Posterior vena cava (tissue), 2 donors: ENCODE data around the gene FKBP4. TPM values are rescaled to one million over a fixed set of nuclear protein-coding genes. Genes with fewer than 3 reads are reported as not detected.
"Not testable (repeated sequence)": the region's sequence is repeated elsewhere in the genome, so short reads cannot be mapped to it uniquely, and the experiment has no call there.

ENCODE experiments used
- DNase-seq: peaks from one replicate; pipeline ENCODE4 v3.0.0-alpha.2; 2020; ENCODE audit warnings: low spot score
- intact Hi-C, 2 donors: fragments of 100-400 bp; cut with DNase I; formaldehyde crosslinking; loops; one replicate each; pipeline versions ENCODE4 v1.14.1 to v1.14.2; 2022 to 2023
- long read RNA-seq, 2 donors: library from polyadenylated mRNA; unstranded; transcript quantifications; one replicate each; pipeline ENCODE4 v2.0.0, GENCODE V29; 2020 to 2021
- total RNA-seq, 2 donors: library from RNA; stranded (reverse); fragmentation: NEBNext Ultra II Directional; extraction: Animal tissue kit (Norgen Biotek cat#: 25700); gene quantifications; one replicate each; pipeline ENCODE4 v1.2.1, GENCODE V29; 2021
- donor health status: DM: yes; HTN: yes; CAD: no.
- donor health status: DM: yes; HTN: yes; CAD: no.

FKBP4 gene, protein sequence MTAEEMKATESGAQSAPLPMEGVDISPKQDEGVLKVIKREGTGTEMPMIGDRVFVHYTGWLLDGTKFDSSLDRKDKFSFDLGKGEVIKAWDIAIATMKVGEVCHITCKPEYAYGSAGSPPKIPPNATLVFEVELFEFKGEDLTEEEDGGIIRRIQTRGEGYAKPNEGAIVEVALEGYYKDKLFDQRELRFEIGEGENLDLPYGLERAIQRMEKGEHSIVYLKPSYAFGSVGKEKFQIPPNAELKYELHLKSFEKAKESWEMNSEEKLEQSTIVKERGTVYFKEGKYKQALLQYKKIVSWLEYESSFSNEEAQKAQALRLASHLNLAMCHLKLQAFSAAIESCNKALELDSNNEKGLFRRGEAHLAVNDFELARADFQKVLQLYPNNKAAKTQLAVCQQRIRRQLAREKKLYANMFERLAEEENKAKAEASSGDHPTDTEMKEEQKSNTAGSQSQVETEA
- total RNA-seq, result 10 to 100 TPM; 35.7 to 43.1 TPM
- long read RNA-seq, donor 1, transcript FKBP4-201 (10 exons, 3,732 nt), result major isoform, 20 of 25 reads
- long read RNA-seq, donor 1, partial matches to known transcripts, result 5 of 25 reads
- long read RNA-seq, donor 1, other reads (novel, unspliced or antisense), result 0 of 25 reads
- long read RNA-seq, donor 2, transcript FKBP4-201 (10 exons, 3,732 nt), result major isoform, 188 of 216 reads
- long read RNA-seq, donor 2, partial matches to known transcripts, result 19 of 216 reads
- long read RNA-seq, donor 2, other reads (novel, unspliced or antisense), result 9 of 216 reads

DNA sequence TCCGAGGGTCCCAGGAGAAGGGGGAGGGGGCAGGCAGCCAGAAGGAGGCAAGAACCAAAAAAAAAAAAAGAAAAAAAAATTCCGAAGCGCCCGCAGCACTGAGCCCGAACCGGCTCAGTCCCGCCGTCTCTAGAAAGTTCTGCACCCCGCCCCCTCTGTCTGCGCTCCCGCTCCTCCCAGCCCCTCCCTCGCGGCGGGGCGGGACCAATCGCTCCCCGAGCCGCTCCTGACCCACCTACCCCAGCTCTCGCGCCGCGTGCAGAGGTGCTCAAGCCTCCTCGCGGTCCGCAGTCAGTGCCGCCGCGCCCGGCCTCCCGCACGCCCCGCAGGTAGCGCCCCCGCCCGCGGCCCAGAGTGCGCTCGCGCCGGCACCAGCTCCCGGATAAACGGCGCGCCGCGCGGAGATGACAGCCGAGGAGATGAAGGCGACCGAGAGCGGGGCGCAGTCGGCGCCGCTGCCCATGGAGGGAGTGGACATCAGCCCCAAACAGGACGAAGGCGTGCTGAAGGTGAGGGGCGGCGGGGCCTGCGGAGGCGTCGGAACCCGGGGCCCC is at the start of gene FKBP4:
TSS of gene FKBP4 (plus strand) at position 235 of the 554 bp plus-strand sequence. CDS start at position 405, 170 bp downstream.
- DNase-seq, result peak; percentile 97
- intact Hi-C loops, result no loop called here

DNA sequence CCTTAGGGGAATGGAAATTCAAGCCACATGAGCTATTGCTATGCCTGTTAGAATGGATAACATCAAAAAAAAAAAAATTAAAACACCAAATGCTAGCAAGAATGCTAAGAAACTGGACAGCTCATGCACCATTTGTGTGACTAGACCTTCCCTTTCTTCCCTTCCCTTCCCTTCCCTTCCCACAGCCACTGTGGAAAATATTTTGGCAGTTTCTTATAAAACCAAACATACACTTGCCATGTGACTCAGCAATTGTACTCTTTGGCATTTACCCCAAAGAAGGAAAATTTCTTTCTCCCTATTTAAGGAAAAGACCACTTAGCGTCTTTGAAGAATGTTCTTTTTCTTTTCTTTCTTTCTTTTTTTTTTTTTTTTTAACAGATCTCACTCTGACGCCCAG is 49.1 kb upstream of the FKBP4 start:
- DNase-seq, result no peak
- intact Hi-C loops, result no loop called here

DNA sequence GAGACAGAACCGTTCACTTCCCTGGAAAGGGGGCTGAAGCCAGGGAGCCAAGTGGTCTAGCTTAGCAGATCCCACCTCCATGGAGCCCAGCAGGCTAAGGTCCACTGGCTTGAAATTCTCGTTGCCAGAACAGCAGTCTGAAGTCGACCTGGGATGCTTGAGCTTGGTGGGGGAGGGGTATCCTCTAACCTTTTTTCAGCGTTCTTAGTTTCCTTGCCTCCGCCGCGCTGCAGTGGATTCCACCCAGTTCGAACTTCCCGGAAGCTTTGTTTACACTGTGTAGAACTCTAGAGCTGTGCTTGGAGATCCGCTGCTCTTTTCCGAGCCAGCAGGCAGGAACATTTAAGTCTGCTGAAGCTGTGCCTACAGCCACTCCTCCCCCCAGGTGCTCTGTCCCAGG is 45.2 kb upstream of the FKBP4 start:
- DNase-seq, result no peak
- intact Hi-C loops, result no loop called here

DNA sequence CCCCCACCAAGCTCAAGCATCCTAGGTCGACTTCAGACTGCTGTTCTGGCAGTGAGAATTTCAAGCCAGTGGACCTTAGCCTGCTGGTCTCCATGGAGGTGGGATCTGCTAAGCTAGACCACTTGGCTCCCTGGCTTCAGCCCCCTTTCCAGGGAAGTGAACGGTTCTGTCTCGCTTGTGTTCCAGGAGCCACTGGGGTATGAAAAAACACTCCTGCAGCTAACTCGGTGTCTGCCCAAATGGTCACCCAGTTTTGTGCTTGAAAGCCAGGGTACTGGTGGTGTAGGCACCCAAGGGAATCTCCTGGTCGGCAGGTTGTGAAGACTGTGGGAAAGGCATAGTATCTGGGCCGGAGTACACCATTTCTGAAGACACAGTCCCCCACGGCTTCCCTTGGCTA is 44.6 kb upstream of the FKBP4 start:
- DNase-seq, result no peak
- intact Hi-C loops, result no loop called here

DNA sequence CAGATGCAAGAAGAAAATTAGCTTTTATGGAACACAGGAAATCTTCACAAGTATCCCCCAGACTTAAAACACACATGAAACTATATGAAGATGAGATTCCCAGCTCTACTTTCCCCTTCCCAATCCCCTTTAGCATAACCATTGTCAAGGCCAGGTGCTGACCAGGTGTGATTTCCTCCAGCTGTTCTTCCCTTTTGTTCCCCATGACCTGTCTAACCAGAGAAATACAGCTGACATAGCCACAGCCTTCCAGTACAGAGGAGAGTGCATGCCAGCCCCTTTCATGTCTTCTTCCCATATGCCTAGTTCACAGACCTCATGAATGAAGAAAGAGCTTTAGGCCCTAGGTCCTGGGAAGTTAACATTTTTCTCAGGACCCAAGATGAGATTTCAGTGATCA is 43.5 kb upstream of the FKBP4 start:
- no peak for DNase-seq
- intact Hi-C loops, result no loop called here

DNA sequence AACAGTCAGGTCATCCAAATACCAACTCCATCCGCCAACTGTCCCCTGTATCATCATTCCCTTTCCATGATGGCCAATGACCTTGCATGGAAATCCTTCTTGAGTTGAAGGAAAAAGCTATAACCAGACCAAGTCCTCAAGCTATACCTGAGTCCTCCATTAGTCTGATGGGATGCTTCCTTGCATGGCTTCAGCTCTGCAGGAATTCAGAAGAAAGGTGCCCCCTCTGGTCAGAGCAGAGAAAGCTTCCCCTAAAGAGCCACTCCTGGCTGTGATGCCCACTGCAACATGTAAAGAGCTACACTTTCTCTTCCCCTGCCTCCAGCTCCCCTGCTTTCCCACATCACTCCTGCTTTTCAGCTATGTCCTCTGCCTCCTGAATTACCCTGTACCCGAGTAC is 43.1 kb upstream of the FKBP4 start:
- intact Hi-C loops, result no loop called here

DNA sequence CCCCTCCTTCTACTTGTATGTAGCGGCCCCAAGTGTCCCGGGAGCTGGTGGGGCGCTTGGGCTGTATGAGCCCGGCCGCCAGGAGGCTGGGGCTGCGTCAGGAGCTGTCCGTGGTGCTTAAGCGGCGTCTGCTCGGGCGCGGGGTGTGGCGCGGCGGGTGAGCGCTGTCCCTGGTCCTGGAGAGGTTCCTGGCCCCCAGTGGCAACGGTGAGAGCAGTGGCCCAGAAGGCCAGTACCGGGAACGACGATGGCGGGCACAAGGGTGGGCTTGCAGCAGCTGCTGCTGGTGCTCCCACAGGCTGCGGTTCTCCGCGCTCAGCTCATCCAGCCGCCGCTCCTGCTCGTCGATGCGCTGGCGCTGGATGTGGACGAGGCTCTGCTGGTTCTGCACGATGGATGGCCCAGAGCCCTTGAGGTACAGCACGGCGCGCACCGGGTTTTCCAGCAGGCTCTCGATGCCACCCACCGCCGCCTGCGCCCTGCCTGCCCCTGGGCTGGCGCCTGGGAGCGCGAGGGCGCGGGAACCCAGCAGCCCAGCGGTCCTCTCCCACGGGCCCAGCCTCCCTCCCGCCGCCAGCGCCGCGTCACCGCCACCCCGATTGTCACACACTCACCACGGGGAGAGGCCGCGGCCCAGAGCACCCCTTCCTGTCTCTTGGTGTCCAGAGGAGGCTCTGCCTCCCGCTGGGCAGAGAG is 41.9 kb upstream of the FKBP4 start:
- peak; percentile 95 for DNase-seq
- intact Hi-C loops, result no loop called here

More for the DNA sequence above, 43.1 kb upstream of the FKBP4 start:
- DNase-seq, result no peak

DNA sequence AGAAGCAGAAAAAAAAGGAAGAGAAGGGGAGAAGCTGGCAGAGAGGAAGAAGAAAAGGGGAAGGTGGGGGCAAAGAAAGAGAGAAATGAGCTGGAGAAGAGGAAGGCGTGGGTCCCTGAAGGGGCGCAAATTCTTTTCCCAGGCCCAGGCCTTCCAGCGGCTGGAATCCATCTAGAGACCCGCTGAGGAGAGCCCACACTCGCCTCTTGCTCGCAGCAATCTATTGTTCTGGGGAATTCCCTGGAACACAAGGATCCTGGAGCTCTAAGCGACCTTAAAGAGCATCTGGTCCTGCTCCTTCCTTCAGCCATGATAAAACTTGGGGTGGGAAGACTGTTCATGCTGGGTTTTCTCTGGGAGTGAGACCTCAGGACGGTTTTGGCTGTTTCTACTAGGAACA is 41.2 kb upstream of the FKBP4 start:
- DNase-seq, result no peak
- intact Hi-C loops, result no loop called here

DNA sequence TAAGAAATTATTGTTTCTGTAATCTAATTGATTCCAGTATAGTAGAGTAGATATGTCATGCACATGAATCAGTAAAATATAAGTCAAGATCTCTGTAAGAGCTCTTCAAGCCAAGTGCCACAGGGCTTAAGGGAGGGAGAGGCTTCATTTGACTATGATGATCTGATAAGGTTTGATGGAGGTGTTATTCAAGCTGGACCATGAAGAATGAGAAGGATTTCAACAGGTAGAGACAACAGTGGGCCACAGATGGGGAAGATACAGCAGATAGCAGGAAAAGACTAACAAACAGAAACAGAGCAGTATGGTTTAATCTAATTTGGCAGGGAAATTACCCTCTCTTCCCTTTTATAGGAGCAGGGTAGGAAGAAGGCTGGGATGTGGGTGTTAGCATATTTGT is 40.6 kb upstream of the FKBP4 start:
- no peak for DNase-seq
- intact Hi-C loops, result no loop called here

DNA sequence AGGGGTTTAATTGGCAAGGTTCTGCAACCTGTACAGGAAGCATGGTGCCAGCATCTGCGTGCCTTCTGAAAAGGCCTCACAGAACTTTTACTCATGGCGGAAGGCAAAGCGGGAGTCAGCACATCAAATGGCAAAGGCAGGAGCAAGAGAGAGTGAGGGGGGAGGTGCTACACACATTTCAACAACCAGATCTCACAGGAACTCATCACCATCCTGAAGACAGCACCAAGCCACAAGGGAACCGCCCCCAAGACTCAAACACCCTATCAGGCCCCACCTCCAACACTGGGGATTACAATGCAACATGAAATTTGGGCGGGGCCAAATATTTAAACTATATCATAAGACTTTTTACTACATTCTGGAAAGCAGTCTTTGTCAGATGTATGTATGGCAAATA is 38.0 kb upstream of the FKBP4 start:
- DNase-seq, result no peak
- intact Hi-C loops, result no loop called here

DNA sequence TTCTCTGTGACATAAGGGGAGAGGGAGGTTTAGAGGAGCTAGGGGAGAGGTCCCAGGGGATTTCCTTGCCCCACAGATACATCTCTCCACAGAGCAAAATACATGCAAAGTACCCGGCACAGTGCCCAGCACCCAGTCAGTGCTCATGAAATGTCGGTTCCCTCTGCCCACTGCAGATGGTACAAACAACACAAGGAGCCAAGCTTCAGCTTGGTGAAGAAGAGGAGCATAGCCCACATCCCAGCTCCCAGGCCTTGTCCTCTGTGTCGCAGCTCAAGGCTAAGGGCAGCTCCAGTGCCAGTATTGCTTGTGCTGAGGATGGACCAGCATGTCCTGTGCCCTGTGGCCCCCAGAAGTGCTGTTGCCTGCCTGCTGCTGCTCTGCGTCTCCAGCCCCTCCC is 35.0 kb upstream of the FKBP4 start:
- intact Hi-C loops, result no loop called here
- DNase-seq, result peak; percentile 55

DNA sequence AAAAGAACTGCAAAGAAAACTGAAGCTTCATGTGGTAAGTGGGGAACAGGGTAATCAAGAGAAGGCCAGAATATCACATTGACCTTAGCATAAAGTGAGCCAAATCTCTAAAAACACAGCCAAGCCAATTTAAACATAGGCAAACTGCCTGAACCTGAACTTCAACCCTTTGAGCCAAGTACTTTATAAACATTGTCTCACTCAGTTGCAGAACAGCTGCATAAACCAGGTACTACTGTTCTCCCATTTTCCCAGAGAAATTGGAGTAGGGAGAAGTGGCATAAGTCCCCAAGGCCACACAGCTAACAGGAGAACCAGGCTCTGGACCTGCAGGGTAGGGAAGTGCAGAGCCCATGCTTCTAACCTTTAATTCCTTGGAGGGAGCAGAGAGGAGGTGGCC is 30.4 kb upstream of the FKBP4 start:
- no peak for DNase-seq
- intact Hi-C loops, result no loop called here

DNA sequence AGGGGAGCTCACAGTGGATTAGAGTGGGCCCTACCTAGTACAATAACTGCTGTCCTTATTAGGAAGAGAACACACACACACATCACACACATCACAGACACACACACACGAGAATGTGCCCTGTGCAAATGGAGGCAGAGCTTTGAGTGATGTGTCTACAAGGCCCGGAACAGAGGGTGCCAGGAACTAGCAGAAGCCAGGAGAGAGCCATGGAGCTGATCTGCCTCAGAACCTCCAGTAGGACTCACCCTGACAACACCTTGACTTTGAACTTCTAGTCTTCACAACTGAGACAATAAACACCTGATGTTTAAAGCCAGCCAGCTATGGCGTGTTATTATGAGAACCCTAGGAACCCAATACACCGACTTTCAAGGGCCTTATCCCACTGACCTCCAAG is 29.7 kb upstream of the FKBP4 start:
- intact Hi-C loops, result no loop called here

DNA sequence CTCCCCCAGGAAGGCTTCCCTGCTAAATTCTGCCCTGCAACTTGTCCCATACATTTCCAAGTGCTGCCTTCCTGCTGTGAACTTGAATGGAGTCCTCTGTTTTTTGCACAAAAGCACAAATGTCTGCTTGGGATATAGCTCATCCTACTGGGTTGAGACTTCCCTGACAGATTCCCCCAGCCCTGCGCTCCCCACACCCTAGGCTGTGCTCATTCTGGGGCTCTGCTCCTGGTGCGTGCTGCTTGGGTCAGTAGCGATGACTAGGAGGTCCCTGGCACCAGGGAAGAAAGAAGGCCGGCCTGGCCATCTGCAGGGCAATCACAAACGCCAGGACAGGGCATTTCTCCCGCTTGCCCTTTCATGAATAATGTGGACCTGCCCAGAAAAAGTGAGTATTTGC is 29.2 kb upstream of the FKBP4 start:
- intact Hi-C loops, result no loop called here
- DNase-seq, result no peak

More for the DNA sequence above, 29.7 kb upstream of the FKBP4 start:
- DNase-seq, result no peak

DNA sequence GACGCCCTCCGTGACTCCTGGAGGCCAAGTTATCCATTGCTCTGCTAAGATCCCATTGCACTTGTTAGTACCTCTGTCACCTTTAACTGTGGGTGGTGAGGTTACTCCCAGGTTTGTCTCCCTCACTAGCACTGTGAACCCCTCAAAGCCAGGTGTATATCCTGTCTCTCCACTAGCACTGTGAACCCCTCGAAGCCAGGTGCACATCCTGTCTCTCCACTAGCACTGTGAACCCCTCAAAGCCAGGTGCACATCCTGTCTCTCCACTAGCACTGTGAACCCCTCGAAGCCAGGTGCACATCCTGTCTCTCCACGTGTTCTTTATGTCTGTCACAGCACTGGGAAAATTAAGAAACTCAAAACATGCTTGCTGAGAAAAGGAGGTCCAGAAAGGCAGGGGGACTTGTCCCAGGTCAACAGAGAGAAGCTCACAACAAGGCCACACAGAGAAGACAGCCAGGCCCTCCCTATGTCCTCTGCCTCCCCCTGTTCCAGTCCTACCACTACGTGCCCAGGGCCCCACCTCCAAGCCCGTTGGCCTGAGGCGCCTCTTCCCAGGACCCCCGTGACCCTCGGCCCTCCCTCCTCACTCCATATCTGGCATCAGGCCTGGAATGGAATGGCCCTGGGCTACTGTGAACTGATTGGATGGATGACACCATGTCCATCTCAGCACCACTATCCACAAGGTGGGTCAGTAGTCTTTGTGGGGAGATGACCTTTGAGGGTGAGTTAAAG is 26.4 kb upstream of the FKBP4 start:
- intact Hi-C loops, result no loop called here
- DNase-seq, result no peak

DNA sequence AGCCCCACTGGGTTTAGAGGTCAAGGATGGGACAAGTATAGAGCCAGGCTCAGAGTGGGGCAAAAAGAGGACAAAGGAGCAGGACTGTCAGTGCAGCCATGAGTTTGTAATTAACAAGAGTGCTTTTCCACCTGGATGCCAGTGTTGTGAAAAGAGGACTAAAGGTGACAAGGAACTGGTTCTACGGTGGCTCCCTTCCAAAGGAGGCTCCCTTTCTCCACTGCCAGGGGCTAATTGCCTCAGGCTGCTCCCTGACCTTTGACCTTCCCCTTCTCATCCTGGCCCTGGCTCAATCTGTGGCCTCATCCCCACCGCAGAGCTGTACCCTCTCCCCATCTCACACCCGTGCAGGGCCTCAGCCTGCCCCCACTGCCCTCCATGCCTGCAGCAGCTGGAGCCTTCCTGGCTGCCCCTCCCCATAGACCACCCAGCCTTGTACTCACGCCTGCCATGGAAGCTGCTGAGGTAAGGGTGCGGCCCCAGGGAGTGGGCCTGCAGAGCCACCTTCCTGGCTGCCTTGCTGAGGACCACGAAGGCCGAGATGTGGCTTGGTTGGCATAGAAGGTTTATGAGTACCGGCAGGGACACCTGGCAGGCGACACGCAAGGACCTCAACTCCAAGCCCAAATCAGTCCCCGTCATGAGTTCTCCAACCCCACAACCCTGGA is 24.8 kb upstream of the FKBP4 start:
- no peak for DNase-seq
- intact Hi-C loops, result no loop called here

DNA sequence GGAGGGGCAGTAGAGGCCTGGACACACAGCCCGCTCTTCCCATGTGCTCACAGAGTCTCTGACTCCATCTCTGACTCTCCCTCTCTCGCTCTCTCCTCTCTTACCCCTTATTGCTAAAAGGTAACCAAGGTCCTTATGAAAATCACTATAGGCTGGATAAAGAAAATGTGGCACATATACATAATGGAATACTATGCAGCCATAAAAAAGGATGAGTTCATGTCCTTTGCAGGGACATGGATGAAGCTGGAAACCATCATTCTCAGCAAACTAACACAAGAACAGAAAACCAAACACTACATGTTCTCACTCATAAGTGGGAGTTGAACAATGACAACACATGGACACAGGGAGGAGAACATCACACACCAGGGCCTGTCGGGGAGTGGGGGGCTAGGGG is 24.2 kb upstream of the FKBP4 start:
- DNase-seq, intact Hi-C loops: not testable (repeated sequence)

DNA sequence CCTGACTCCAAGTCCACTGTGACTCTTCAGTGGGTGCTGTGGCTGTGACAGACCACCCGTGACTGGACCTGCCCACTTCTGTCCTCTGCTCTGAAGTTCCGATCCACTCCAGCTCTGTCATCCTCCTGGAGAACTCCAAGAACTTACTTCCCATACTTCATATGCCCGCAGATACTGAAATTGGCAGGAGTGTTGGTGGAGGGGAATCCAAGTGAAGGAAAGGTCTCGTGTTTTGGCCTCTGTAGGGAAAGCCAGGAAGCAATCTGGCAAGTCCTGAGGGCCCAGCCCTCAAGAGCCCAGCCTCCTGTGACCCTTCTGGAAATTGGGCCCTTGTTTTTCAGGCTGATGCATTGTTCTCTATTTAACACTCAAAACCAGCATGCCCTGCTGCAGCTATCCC is 22.4 kb upstream of the FKBP4 start:
- no peak for DNase-seq
- intact Hi-C loops, result no loop called here
